ENCODE data around the gene ESYT2. TPM values are rescaled to one million over a fixed set of nuclear protein-coding genes. Genes with fewer than 3 reads are reported as not detected.

ESYT2 gene
- total and polyA plus RNA-seq, 9 of the 15 experiments (the other 6 are each of a cell fraction or from before 2014, with no cell fraction given): 5.8 to 86.9 (median 64.7) TPM

- TF ChIP-seq TOE1 (IDR thresholded peaks at IDR 0.05; ENCODE audit: borderline replicate concordance) (no peak), TOE1 (CRISPR knock-in tag; IDR thresholded peaks at IDR 0.05; ENCODE audit: borderline replicate concordance, low read depth) (0 out of 2 replicates have a peak, but pooled peaks have one; percentile 43), ZNF12 (CRISPR knock-in tag; IDR thresholded peaks at IDR 0.05) (no peak; the same call in 1 of the 2 replicates), ATF7 (IDR thresholded peaks at IDR 0.05) (no peak), COPS2 (conservative IDR thresholded peaks at IDR 0.05) (no peak), FOXK1 (CRISPR knock-in tag; IDR thresholded peaks at IDR 0.05; ENCODE audit: borderline replicate concordance) (0 out of 2 replicates have a peak, but pooled peaks have one; percentile 44), ZEB2 (IDR thresholded peaks at IDR 0.05) (no peak), MTA3 (IDR thresholded peaks at IDR 0.05; ENCODE audit: borderline replicate concordance) (no peak), KDM4B (IDR thresholded peaks at IDR 0.05; ENCODE audit: borderline replicate concordance in 2 of 2, low read depth in 1 of 2) (no peak), MYC (IDR thresholded peaks at IDR 0.05; ENCODE audit: low read depth, low read length) (peak; percentile 75), MYC (CRISPR knock-in tag; IDR thresholded peaks at IDR 0.05; ENCODE audit: borderline replicate concordance, low read depth) (no peak), PCBP1 (IDR thresholded peaks at IDR 0.05; ENCODE audit: low read depth, low read length, poor library complexity, severe bottlenecking) (no peak), HLTF (IDR thresholded peaks at IDR 0.05) (no peak), BCL6 (CRISPR knock-in tag; IDR thresholded peaks at IDR 0.05) (no peak)
- TF ChIP-seq, protein P1, sequence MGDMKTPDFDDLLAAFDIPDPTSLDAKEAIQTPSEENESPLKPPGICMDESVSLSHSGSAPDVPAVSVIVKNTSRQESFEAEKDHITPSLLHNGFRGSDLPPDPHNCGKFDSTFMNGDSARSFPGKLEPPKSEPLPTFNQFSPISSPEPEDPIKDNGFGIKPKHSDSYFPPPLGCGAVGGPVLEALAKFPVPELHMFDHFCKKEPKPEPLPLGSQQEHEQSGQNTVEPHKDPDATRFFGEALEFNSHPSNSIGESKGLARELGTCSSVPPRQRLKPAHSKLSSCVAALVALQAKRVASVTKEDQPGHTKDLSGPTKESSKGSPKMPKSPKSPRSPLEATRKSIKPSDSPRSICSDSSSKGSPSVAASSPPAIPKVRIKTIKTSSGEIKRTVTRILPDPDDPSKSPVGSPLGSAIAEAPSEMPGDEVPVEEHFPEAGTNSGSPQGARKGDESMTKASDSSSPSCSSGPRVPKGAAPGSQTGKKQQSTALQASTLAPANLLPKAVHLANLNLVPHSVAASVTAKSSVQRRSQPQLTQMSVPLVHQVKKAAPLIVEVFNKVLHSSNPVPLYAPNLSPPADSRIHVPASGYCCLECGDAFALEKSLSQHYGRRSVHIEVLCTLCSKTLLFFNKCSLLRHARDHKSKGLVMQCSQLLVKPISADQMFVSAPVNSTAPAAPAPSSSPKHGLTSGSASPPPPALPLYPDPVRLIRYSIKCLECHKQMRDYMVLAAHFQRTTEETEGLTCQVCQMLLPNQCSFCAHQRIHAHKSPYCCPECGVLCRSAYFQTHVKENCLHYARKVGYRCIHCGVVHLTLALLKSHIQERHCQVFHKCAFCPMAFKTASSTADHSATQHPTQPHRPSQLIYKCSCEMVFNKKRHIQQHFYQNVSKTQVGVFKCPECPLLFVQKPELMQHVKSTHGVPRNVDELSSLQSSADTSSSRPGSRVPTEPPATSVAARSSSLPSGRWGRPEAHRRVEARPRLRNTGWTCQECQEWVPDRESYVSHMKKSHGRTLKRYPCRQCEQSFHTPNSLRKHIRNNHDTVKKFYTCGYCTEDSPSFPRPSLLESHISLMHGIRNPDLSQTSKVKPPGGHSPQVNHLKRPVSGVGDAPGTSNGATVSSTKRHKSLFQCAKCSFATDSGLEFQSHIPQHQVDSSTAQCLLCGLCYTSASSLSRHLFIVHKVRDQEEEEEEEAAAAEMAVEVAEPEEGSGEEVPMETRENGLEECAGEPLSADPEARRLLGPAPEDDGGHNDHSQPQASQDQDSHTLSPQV (IDR thresholded peaks at IDR 0.05): no peak; the same call in none of the 2 replicates
- TF ChIP-seq, protein P2, sequence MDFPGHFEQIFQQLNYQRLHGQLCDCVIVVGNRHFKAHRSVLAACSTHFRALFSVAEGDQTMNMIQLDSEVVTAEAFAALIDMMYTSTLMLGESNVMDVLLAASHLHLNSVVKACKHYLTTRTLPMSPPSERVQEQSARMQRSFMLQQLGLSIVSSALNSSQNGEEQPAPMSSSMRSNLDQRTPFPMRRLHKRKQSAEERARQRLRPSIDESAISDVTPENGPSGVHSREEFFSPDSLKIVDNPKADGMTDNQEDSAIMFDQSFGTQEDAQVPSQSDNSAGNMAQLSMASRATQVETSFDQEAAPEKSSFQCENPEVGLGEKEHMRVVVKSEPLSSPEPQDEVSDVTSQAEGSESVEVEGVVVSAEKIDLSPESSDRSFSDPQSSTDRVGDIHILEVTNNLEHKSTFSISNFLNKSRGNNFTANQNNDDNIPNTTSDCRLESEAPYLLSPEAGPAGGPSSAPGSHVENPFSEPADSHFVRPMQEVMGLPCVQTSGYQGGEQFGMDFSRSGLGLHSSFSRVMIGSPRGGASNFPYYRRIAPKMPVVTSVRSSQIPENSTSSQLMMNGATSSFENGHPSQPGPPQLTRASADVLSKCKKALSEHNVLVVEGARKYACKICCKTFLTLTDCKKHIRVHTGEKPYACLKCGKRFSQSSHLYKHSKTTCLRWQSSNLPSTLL (IDR thresholded peaks at IDR 0.05): no peak
- TF ChIP-seq, protein P3, sequence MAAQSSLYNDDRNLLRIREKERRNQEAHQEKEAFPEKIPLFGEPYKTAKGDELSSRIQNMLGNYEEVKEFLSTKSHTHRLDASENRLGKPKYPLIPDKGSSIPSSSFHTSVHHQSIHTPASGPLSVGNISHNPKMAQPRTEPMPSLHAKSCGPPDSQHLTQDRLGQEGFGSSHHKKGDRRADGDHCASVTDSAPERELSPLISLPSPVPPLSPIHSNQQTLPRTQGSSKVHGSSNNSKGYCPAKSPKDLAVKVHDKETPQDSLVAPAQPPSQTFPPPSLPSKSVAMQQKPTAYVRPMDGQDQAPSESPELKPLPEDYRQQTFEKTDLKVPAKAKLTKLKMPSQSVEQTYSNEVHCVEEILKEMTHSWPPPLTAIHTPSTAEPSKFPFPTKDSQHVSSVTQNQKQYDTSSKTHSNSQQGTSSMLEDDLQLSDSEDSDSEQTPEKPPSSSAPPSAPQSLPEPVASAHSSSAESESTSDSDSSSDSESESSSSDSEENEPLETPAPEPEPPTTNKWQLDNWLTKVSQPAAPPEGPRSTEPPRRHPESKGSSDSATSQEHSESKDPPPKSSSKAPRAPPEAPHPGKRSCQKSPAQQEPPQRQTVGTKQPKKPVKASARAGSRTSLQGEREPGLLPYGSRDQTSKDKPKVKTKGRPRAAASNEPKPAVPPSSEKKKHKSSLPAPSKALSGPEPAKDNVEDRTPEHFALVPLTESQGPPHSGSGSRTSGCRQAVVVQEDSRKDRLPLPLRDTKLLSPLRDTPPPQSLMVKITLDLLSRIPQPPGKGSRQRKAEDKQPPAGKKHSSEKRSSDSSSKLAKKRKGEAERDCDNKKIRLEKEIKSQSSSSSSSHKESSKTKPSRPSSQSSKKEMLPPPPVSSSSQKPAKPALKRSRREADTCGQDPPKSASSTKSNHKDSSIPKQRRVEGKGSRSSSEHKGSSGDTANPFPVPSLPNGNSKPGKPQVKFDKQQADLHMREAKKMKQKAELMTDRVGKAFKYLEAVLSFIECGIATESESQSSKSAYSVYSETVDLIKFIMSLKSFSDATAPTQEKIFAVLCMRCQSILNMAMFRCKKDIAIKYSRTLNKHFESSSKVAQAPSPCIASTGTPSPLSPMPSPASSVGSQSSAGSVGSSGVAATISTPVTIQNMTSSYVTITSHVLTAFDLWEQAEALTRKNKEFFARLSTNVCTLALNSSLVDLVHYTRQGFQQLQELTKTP (IDR thresholded peaks at IDR 0.05; ENCODE audit: low read depth in 1 of 2, partially characterized antibody in 2 of 2): no peak
These were observed 89.2 kb downstream of the ESYT2 start (continued) for GRCh38 chr7:158740013-158740656.

Data from K562 (cell line).